ENCODE data around the gene WDPCP. TPM values are rescaled to one million over a fixed set of nuclear protein-coding genes. Genes with fewer than 3 reads are reported as not detected.
A peak's percentile ranks its signal among the peaks of the same experiment; 100 is the strongest.

WDPCP gene
- total RNA-seq, 5 donors from 2014 or later (not counting 1 experiment from before 2014, with no cell fraction given): 8.5 to 19.0 (median 11.5) TPM

GRCh38 chr2:63596401-63596883, 8.2 kb upstream of the WDPCP start:
- H3K4me3 ChIP-seq (ENCODE audit: control insufficient read depth in 1 of 2, extremely low read depth in 1 of 2, low read length in 1 of 2): no peak overlapping the region
- CTCF ChIA-PET: no interaction called here
- H3K4me1 ChIP-seq (ENCODE audit: control insufficient read depth in 1 of 2, extremely low read depth in 1 of 2, insufficient read depth in 2 of 2, low read length in 2 of 2): no peaks in the 10 kb centered on the region
- Mint-ChIP-seq H3K36me3 (peaks cover 26% of the 10 kb centered on the region), H3K27me3 (no peaks in the 10 kb centered on the region), H3K27ac (no peak overlapping the region), H3K9me3 (no peaks in the 10 kb centered on the region), H3K4me1 (peaks cover 10 to 30% (median 21%) of the 10 kb centered on the region in 3 donors), H3K4me3 (no peak overlapping the region)
- POLR2A ChIA-PET: interaction anchor here (0.6 kb wide), 2 partner anchors 425 to 1762 kb away, joined by 3 to 5 read pairs; no protein-coding TSS in a partner anchor
- no peaks in the 10 kb centered on the region for H3K27me3 ChIP-seq (replicated peaks in 1 of 2; ENCODE audit: control insufficient read depth in 2 of 2, extremely low read depth in 1 of 2, insufficient read depth in 2 of 2, low read length in 1 of 2)
- DNase-seq: no peak
- no peak for ATAC-seq (replicated peaks in 1 of 4)
- WGBS (ENCODE audit: insufficient coverage): no CpG with 5 or more reads among the region's 2 CpGs
- H3K9me3 ChIP-seq: no peaks in the 10 kb centered on the region
- H3K27ac ChIP-seq (ENCODE audit: low read length): no peak overlapping the region
- H3K36me3 ChIP-seq (ENCODE audit: control insufficient read depth in 2 of 2, extremely low read depth in 1 of 2, insufficient read depth in 1 of 2, low read length in 1 of 2): peaks cover 0 to 47% of the 10 kb centered on the region in 2 donors

DNA sequence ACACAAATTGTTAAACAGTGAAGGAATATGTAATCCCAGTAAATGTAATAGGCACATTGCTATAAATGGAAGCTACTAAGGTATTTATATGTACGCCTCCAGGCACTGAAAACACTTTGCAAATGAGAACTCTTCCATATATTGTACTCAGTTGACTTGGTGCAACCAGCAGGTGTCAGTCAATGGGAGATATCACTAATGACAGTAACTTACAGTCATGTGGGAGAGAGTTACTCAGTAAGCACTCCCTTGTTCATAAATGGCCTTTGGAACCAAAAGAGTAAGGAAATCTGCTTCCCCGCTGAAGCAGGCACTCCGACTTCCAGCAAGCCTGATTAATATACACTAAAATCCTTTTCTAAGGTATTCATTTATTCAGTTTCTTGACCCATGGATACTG, 6.4 kb upstream of the WDPCP start:
- POLR2A ChIA-PET: no interaction called here
- ATAC-seq (replicated peaks in 1 of 4) (no peak), DNase-seq (no peak)
- Histone ChIP-seq H3K4me1 (ENCODE audit: control insufficient read depth in 1 of 2, extremely low read depth in 1 of 2, insufficient read depth in 2 of 2, low read length in 2 of 2) (peaks cover 3 to 4% of the 10 kb centered on the region in 2 experiments), H3K4me3 (ENCODE audit: control insufficient read depth in 1 of 2, extremely low read depth in 1 of 2, low read length in 1 of 2) (no peak overlapping the region), H3K27ac (ENCODE audit: low read length) (no peak overlapping the region), H3K9me3 (no peaks in the 10 kb centered on the region), H3K36me3 (ENCODE audit: control insufficient read depth in 2 of 2, extremely low read depth in 1 of 2, insufficient read depth in 1 of 2, low read length in 1 of 2) (peaks cover 0 to 33% of the 10 kb centered on the region in 2 donors), H3K27me3 (replicated peaks in 1 of 2; ENCODE audit: control insufficient read depth in 2 of 2, extremely low read depth in 1 of 2, insufficient read depth in 2 of 2, low read length in 1 of 2) (no peaks in the 10 kb centered on the region)
- Mint-ChIP-seq H3K27ac (no peak overlapping the region), H3K4me3 (no peak overlapping the region), H3K9me3 (no peaks in the 10 kb centered on the region), H3K4me1 (peaks cover 25 to 47% (median 37%) of the 10 kb centered on the region in 3 donors), H3K36me3 (peaks cover 16% of the 10 kb centered on the region), H3K27me3 (no peaks in the 10 kb centered on the region)
- CTCF ChIA-PET: interaction anchor here in 1 of 2 donors (0.6 kb wide), 1 partner anchor 12 kb away, joined by 3 read pairs; no protein-coding TSS in a partner anchor
- 100% methylated on average over 2 of the region's 3 CpGs for WGBS (ENCODE audit: insufficient coverage)

GRCh38 chr2:63591566-63592175, 3.4 kb upstream of the WDPCP start:
- H3K9me3 Mint-ChIP-seq: no peaks in the 10 kb centered on the region
- Histone ChIP-seq H3K27ac (ENCODE audit: low read length) (no peak overlapping the region), H3K4me3 (ENCODE audit: control insufficient read depth in 1 of 2, extremely low read depth in 1 of 2, low read length in 1 of 2) (no peak overlapping the region), H3K4me1 (ENCODE audit: control insufficient read depth in 1 of 2, extremely low read depth in 1 of 2, insufficient read depth in 2 of 2, low read length in 2 of 2) (peaks cover 8 to 13% of the 10 kb centered on the region in 2 experiments), H3K9me3 (no peaks in the 10 kb centered on the region), H3K27me3 (replicated peaks in 1 of 2; ENCODE audit: control insufficient read depth in 2 of 2, extremely low read depth in 1 of 2, insufficient read depth in 2 of 2, low read length in 1 of 2) (no peaks in the 10 kb centered on the region), H3K36me3 (ENCODE audit: control insufficient read depth in 2 of 2, extremely low read depth in 1 of 2, insufficient read depth in 1 of 2, low read length in 1 of 2) (peaks cover 0 to 24% of the 10 kb centered on the region in 2 donors)
- peaks cover 43 to 63% (median 59%) of the 10 kb centered on the region in 3 donors for H3K4me1 Mint-ChIP-seq
- H3K27ac Mint-ChIP-seq: no peak overlapping the region
- H3K36me3 Mint-ChIP-seq: peaks cover 13% of the 10 kb centered on the region
- no CpG with 5 or more reads among the region's 3 CpGs for WGBS (ENCODE audit: insufficient coverage)
- no peaks in the 10 kb centered on the region for H3K27me3 Mint-ChIP-seq
- H3K4me3 Mint-ChIP-seq: peak overlapping the region in 1 of 3 donors; percentile 10
- ATAC-seq (replicated peaks in 1 of 4) (no peak), DNase-seq (no peak)
- ChIA-PET CTCF (interaction anchor here (0.5 to 1.0 kb wide), 4 partner anchors 18 to 1530 kb away, joined by 3 to 5 read pairs (median 4); no protein-coding TSS in a partner anchor), POLR2A (no interaction called here)

- Mint-ChIP-seq H3K4me3 (peak overlapping the region; percentile 91 to 98 (median 94)), H3K27me3 (no peaks in the 10 kb centered on the region), H3K4me1 (peaks cover 39 to 64% (median 60%) of the 10 kb centered on the region in 3 donors), H3K9me3 (no peaks in the 10 kb centered on the region), H3K27ac (no peak overlapping the region), H3K36me3 (peaks cover 8% of the 10 kb centered on the region)
- H3K9me3 ChIP-seq: no peaks in the 10 kb centered on the region
- H3K27me3 ChIP-seq (replicated peaks in 1 of 2; ENCODE audit: control insufficient read depth in 2 of 2, extremely low read depth in 1 of 2, insufficient read depth in 2 of 2, low read length in 1 of 2): no peaks in the 10 kb centered on the region
- CTCF ChIA-PET: interaction anchor here (0.6 to 1.0 kb wide), 3 partner anchors 109 to 1538 kb away, joined by 3 read pairs; no protein-coding TSS in a partner anchor
- no peak overlapping the region for H3K4me3 ChIP-seq (ENCODE audit: control insufficient read depth in 1 of 2, extremely low read depth in 1 of 2, low read length in 1 of 2)
- no peak for ATAC-seq (replicated peaks in 1 of 4)
- peaks cover 0 to 17% of the 10 kb centered on the region in 2 donors for H3K36me3 ChIP-seq (ENCODE audit: control insufficient read depth in 2 of 2, extremely low read depth in 1 of 2, insufficient read depth in 1 of 2, low read length in 1 of 2)
- POLR2A ChIA-PET: interaction anchor here (0.5 to 1.2 kb wide), 2 partner anchors 9 to 1637 kb away, joined by 3 to 7 read pairs; partner anchors contain the start of gene ACTR2 (in 1 of the 2)
- WGBS (ENCODE audit: insufficient coverage): 29% methylated on average over 1 of the region's 3 CpGs
- H3K4me1 ChIP-seq (ENCODE audit: control insufficient read depth in 1 of 2, extremely low read depth in 1 of 2, insufficient read depth in 2 of 2, low read length in 2 of 2): peaks cover 11 to 13% of the 10 kb centered on the region in 2 experiments
- no peak overlapping the region for H3K27ac ChIP-seq (ENCODE audit: low read length)
- no peak for DNase-seq
These were observed 2.5 kb upstream of the WDPCP start for GRCh38 chr2:63590626-63591408.

- H3K9me3 ChIP-seq: no peaks in the 10 kb centered on the region
- H3K4me1 ChIP-seq (ENCODE audit: control insufficient read depth in 1 of 2, extremely low read depth in 1 of 2, insufficient read depth in 2 of 2, low read length in 2 of 2): peaks cover 11 to 13% of the 10 kb centered on the region in 2 experiments
- DNase-seq (peak in 1 of 35 experiments; percentile 21), ATAC-seq (replicated peaks in 1 of 4) (no peak)
- no peaks in the 10 kb centered on the region for H3K9me3 Mint-ChIP-seq
- ChIA-PET CTCF (interaction anchor here in 1 of 2 donors (0.9 to 1.3 kb wide), 4 partner anchors 252 to 945 kb away, joined by 3 to 8 read pairs (median 3); partner anchors contain the start of gene UGP2), POLR2A (interaction anchor here (0.5 to 1.5 kb wide), 4 partner anchors 8 to 1540 kb away, joined by 3 to 9 read pairs (median 4); partner anchors contain the start of gene RAB1A (in 1 of the 2))
- no peaks in the 10 kb centered on the region for H3K27me3 ChIP-seq (replicated peaks in 1 of 2; ENCODE audit: control insufficient read depth in 2 of 2, extremely low read depth in 1 of 2, insufficient read depth in 2 of 2, low read length in 1 of 2)
- H3K36me3 Mint-ChIP-seq: no peaks in the 10 kb centered on the region
- peak overlapping the region; percentile 93 to 99 for H3K4me3 ChIP-seq (ENCODE audit: control insufficient read depth in 1 of 2, extremely low read depth in 1 of 2, low read length in 1 of 2)
- H3K4me1 Mint-ChIP-seq: peaks cover 39 to 61% (median 53%) of the 10 kb centered on the region in 3 donors
- H3K27ac Mint-ChIP-seq: peak overlapping the region; percentile 92 to 96
- WGBS (ENCODE audit: insufficient coverage): 0% methylated on average over 8 of the region's 26 CpGs
- peak overlapping the region; percentile 86 for H3K27ac ChIP-seq (ENCODE audit: low read length)
- peaks cover 0 to 4% of the 10 kb centered on the region in 2 donors for H3K36me3 ChIP-seq (ENCODE audit: control insufficient read depth in 2 of 2, extremely low read depth in 1 of 2, insufficient read depth in 1 of 2, low read length in 1 of 2)
- no peaks in the 10 kb centered on the region for H3K27me3 Mint-ChIP-seq
- H3K4me3 Mint-ChIP-seq: peak overlapping the region; percentile 91 to 98 (median 94)
These were observed 1.1 kb upstream of the WDPCP start for GRCh38 chr2:63589148-63589958.

Data from T-cell (primary cell).